Midbrain (tissue), 1 donor: ENCODE measurements around the gene JPH4.

Experiments used
- DNase-seq: peaks from one replicate; lab custom pipeline; 2025; lab: John Stamatoyannopoulos, UW

JPH4 gene

DNA sequence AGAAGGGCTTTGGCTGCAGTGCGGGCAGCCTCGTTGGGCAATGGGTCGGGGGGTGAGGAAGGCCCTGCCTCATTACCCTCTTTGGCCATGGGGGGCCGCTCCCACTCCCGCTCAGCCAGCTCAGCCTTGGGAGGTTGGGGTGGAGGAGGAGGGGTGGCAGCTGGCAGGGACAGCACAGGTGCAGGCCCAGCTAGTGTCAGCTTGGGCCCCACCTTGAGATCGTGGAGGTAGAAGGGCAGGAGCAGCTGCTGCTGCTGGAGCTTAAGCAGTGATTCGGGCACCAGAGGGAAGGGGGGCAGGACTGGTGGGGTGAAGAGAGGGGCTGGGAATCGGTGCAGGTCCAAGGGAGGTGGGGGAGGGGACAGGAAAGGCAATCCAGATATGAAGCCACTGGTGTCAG is 53.0 kb downstream of the JPH4 start:
- no peak for DNase-seq

DNA sequence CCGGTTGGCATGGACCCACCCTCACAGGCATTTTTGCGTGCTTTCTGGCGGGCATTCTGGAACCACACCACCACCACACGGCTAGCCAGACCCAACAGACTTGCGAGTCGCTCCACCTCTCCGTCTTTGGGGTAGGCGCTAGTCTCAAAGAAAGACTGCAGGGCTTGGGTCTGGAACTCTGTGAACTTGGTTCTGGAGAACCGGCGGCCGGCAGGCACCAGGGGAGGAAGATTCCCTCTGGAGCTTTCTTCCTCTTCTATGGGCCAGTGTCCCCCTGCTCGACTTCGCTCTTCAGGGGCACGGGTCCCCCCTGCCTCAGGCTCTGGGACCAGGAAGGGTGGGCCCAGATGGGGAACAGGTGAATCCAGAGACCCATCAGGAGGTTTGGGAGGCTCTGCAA is 53.6 kb downstream of the JPH4 start:
- DNase-seq: no peak

DNA sequence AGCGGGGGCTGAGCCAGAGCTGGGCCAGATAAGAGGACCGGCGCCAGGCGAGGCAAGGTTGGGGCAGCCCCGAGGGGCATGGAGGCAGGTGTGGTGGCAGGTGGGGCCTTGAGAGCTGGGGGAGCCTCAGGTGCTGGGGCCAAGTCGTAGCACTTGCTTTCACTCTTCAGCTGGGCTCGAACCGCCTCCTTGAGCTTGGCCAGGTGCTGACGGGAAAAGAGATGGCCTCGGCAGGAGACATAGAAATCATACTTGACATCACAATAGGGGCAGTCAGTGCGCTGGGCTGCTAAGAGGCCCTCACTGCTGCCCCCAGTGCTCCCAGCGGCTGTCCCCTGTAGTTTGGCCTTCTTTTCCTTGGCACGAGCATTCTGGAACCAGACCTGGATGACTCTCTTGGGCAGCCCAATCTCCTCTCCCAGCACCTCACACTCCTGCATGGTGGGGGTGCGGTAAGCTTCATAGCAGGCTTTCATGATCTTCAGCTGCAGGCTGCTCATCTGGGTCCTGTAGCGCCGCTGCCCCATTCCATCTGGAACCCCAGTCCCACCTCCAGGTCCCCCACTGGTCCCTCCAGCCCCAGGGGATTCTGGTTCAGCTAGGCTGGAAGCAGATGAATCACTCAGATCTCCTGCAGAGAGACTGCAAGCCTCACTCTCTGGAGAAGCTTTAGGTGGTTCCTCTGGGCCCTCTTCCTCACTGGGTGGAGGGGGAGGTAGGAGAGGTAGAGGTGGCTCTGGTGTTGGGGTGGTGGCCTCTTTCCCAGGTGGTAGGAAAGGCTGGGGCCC is 55.2 kb downstream of the JPH4 start:
- no peak for DNase-seq

DNA sequence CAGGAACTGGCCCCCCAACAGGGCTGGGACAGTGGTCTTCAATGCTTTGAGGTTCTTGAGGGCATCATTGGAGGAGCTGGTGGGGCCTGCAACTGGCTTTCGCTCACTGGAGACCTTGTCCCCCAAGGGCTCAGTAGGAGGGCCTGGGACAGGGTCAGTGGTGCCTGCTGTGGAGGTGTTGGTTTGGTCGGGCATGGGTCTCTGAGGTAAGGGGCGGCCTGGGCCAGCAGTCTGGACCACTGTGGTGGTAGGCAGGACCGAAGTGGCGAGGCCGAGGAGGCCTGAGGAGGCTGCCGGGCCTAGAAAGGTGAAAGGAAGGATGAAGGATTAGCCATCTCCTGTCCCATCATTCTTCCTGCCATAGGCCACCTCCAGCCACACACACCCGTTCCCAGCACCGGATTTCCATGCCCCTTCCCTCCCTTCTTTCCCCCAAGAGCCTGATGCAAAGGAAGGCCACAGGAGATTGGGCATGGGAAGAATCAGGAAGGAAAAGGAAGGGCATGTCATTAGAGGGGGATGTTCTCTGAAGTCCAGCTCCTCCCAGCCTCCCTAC is 55.9 kb downstream of the JPH4 start:
- no peak for DNase-seq

DNA sequence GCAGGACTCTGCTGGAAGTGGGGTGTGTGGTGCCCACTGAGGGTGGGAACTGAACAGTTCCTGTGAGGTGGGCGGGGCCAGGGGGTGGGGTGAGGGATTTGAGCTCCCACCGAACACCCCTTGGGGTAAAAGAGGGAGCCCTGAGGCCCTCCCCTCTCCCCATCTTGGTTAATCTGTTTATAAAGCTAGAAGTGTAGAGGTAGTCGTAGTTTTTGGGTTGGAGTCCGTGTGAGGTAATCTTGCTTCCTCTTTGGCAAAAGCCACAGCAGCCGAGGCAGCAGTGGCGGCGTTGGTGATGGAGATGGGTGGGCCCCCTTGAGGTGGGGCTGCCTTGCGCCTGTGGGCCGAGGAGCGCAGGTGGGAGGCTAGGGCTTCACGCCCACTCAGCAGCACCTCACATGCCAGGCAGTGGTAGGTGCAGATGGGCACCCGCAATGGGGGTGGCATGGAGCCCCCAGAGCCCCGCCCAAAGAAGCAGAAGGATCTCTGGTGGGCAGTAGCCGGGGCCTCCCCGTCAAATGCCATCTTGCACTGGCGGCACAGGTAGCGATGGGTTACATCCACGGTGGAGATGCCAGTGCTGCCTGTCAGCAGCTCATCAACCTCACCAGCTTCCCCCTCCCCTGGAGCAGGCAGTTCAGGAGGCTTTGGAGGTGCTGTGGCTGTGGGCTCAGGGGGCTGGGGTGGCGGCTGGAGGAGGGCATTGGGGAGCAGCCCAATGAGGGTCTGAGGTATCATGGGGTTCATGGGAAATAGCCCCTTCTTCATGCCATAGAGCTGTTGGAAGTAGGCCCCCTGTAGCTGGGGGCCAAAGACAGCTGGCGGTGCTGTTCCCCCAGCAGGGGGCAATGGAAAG is 56.6 kb downstream of the JPH4 start:
- DNase-seq: no peak

DNA sequence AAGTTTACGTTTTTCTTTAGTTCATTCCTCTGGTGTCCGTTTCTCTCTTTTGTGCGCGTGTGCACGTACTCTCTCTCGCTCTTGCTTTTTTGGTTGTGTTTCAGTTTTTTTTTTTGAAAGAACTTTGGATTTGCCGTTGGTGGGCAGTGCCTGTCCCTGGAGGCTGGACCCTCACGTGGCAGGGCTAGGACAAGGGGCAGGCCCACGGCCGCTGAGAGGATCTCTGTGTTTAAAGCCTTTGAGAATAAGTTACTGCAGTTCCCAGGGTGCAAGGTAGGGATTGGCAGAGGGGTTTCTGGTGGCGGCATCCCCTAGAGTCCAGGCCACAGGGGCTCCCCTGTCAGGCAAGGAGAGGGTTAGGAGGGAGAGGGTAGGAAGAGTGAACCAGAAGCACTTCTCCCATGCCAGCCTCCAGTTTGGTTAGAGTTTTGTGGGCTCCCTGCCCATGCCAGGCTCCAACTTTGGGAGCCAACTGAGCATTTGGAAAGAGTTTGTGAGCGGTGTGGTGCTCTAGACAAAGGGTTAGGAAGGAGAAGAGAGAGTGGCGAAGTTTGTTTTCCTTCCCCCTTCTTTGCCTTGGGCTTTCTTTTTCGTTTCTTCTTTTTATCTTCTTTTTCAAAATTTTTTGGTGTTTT is 57.6 kb downstream of the JPH4 start:
- DNase-seq: peak; percentile 26

GRCh38 chr14:23518709-23519108 is 59.9 kb downstream of the JPH4 start:
- DNase-seq: no peak
